GM06990 (cell line): ENCODE data around the gene FPGT.
"Not testable (repeated sequence)": the region's sequence is repeated elsewhere in the genome, so short reads cannot be mapped to it uniquely, and the experiment has no call there.

ENCODE experiments used
- DNase-seq: peaks from one replicate; pipeline ENCODE4 v3.0.0-alpha.2; 2011; ENCODE audit not compliant: insufficient read length; ENCODE audit errors: extremely low read depth
- H3K27me3 ChIP-seq: replicated peaks from 2 replicates; pipeline ENCODE4 v1.6.0; 2011; ENCODE audit warnings: low read length; ENCODE audit not compliant: control insufficient read depth, insufficient read depth
- H3K36me3 ChIP-seq: 2 replicates; pipeline ENCODE4 v1.5.1; 2011; ENCODE audit warnings: low read length; ENCODE audit not compliant: control insufficient read depth, insufficient read depth
- H3K4me3 ChIP-seq: replicated peaks from 2 replicates; pipeline ENCODE4 v1.5.1; 2011; ENCODE audit warnings: low read depth, mild to moderate bottlenecking, control low read depth, low read length
- CTCF ChIP-seq: IDR thresholded peaks from 2 replicates; pipeline ENCODE4 v1.5.1; 2011; ENCODE audit warnings: low read length, control low read depth, mild to moderate bottlenecking, inconsistent platforms; ENCODE audit not compliant: insufficient read depth, poor library complexity, severe bottlenecking

The FPGT gene

GRCh38 chr1:74245168-74245772 lies 47.2 kb downstream of the FPGT start:
- no peak for DNase-seq
- no peaks in the 10 kb centered on the region for H3K36me3 ChIP-seq
- TF ChIP-seq CTCF: no peak
- H3K4me3 ChIP-seq: no peak overlapping the region
- H3K27me3 ChIP-seq: no peaks in the 10 kb centered on the region

GRCh38 chr1:74246315-74246714 lies 48.3 kb downstream of the FPGT start:
- Histone ChIP-seq H3K36me3 (no peaks in the 10 kb centered on the region), H3K4me3 (no peak overlapping the region), H3K27me3 (no peaks in the 10 kb centered on the region)
- DNase-seq: no peak
- no peak for TF ChIP-seq CTCF

DNA sequence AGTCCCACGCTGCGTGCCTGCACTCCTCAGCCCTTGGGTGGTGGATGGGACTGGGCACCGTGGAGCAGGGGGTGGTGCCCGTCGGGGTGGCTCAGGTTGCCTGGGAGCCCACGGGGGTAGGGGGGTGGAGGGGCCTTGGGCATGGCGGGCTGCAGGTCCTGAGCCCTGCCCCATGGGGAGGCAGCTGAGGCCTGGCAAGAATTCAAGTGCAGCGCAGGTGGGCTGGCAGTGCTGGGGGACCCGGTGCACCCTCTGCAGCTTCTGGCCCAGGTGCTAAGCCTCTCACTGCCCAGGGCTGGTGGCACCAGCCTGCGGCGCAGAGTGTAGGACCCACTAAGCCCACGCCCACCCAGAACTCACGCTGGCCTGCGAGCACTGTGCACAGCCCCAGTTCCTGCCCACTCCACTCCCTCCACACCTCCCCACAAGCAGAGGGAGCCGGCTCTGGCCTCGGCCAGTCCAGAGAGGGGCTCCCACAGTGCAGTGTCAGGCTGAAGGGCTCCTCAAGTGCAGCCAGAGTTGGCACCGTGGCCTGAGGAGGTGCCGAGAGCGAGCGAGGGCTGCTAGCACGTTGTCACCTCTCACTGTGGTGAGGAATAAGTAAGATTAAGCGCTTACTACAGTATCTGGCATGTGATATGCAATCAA lies 50.0 kb downstream of the FPGT start:
- DNase-seq: no peak
- TF ChIP-seq CTCF: no peak
- no peaks in the 10 kb centered on the region for H3K27me3 ChIP-seq
- no peaks in the 10 kb centered on the region for H3K36me3 ChIP-seq
- no peak overlapping the region for H3K4me3 ChIP-seq

DNA sequence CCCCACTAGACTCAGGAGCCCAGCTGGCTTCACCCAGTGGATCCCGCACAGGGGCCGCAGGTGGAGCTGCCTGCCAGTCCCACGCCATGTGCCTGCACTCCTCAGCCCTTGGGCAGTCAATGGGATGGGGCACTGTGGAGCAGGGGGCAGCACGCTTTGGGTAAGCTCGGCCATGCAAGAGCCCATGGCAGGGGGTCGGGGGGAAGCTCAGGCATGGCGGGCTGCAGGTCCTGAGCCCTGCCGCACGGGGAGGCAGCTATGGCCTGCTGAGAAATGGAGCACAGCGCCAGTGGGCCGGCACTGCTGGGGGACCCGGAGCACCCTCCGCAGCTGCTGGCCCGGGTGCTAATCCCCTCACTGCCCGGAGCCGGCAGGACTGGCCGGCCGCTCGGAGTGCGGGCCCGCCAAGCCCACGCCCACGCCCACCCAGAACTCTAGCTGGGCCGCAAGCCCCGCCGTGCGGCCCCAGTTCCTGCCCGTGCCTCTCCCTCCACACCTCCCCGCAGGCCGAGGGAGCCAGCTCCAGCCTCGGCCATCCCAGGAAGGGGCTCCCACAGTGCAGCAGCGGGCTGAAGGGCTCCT lies 55.3 kb downstream of the FPGT start:
- DNase-seq, H3K4me3 ChIP-seq, H3K36me3 ChIP-seq, H3K27me3 ChIP-seq: not testable (repeated sequence)
